GM03348 (cell line): ENCODE data around the gene FHIT.
"Not testable (repeated sequence)": the region's sequence is repeated elsewhere in the genome, so short reads cannot be mapped to it uniquely, and the experiment has no call there.

ENCODE experiments used
- DNase-seq: peaks from one replicate; pipeline ENCODE4 v3.0.0; 2012; ENCODE audit warnings: low spot score

FHIT gene

DNA sequence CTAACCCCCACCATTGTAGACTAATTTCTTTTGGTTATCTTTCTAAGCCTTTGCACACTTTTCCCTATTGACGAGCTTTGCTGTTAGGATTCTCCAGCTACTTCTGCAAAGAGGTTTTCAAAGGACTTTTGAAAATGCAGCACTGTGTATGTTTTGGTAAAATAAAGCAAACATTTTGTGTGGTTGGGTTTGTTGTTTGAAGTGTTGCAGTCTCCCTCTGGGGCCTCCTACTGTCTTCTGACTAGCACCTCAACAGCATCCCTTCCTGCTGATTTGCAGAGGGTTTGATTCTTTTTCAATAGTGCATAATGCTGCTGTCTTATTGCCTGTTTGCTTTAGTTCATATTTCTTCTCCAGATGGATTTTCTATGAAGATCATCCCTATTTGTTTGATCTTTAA lies 1426.4 kb downstream of the FHIT start:
- DNase-seq, result no peak

DNA sequence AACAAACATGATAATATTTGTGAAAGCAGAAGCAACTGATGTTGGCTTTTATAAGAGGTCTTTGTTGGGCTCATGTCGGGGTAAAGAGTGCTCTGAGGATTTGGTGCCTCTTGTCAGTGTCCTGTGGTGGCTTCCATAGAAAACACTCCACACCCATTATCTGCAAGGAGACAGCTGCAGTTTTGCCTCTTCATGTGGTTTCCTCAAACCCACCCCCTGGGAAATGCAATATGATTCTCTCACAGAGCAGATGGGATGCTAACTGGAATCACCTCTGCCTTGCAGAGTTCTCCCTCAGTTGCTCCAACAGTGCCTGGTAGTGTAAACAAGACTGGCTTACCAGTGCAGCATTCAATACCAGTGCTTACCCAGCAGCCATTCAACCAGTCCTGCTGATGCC lies 1430.0 kb downstream of the FHIT start:
- DNase-seq, result no peak

DNA sequence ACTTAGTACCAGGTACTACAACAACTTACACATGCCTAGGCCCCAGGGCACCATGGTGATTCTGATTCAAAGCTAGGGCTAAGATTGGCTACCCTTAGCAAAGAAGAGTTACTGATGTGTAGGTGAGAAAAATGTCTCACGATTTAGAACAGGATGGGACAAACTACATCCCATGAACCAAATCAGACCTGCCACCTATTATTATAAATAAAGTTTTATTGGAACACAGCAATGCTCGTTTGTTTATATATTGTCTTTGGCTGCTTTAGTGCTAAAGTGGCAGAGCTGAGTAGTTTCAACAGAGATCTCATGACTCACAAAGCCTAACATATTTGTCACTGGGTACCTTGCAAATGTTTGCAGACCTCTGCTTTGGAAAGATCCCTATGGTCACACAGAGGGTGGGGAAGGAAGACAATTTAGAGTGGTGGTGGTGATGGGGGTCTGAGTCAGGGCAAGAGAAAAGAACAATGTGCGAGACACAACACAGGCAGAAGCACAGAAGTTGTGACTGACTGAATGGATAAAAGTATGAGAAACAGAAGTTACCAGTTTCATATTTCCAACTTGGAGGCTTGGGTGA lies 1430.8 kb downstream of the FHIT start:
- no peak for DNase-seq

DNA sequence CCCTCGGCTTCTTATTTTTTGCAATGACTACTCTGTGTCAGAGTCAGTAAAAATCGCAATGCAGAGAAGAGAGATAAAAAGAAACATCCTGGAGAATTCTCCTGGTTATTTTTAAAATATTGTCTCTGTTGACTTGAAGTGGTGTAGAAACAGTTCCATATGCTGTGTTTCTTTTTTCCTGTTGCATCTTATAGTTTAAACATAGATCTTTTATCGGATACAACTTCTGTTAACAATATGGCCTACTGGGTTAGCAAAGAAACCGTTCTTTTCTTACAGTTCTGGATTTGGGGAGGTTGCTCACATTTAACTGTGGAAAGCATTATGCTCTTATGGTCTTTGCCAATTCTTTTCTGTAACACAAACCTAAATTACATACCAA lies 1432.3 kb downstream of the FHIT start:
- no peak for DNase-seq

DNA sequence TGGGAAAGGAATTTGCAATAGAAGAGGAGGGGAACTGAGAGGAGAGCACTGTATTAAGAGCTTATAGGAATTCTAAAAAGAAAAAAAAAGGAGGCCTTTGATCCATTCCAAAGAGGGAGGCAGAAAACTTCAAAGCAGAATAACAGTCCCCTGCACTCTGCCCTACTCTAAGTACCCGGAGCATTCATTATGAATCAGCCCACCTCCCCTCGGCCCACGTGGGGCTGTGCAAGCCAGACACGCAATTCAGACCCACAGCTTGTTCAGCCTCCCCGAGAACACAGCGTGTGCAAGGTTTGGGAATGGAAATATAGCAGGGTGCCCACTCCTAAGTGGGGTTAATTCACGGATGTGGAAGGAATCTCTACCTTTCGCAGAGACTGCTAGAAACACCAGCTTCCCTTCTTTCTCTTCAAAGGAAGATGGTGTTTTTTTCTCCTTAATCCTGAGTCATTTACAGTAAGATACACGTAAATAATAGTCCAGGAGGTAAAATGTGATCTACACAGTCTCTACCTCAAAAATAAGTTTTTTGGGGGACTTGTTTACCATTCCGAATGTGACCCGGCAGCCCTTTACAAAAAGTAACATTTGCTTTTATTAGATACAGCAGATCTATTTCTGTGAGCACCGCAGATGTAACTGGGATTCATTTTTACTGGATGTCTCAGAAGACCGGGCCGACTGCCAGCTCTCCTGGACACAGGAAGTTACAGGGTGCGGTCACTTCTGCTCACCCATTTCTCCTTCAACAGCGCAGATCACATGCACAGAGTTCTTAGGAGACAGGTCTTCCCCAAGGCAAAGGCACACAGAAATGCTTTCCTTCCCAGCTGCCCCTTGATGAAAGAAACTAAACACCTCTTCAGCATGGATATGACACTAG lies 1433.0 kb downstream of the FHIT start:
- peak; percentile 87 for DNase-seq

DNA sequence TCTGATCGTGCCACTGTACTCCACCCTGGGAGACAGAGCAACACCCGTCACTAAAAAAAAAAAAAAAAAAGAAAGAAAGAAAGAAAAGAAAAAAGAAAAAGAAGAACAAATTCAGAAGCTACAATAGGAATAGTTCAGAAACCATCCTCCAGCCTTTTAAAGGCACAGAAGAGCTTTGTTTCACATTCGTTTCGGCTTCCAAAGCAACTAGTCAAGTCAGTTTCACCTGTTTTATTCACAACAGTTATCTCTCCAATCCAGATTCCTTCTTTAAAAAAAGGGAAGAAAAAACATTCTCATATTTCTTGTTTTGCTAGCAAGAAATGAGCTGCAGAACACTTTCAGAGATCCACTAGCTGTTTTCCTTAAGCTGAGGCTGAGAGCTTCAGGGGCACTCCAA lies 1433.7 kb downstream of the FHIT start:
- DNase-seq, result no peak

DNA sequence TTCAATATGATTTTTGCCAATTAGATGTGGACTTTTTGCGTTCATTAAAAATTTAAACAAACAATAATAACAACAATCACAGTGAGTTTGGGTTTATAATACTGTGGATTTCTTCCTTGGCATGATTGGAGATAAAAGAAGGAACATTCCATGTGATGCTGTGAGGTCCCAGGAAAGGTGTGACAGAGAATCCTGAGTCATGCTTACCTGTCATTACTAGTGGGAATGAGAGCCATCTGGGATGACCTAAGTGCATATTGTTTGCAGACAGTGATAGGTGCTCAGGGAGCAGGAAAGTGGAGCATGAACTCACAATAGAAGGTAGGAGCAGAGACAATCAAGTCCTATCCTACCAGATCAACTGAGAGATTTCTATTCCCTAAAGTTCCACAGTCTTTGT lies 1434.9 kb downstream of the FHIT start:
- DNase-seq, result no peak

DNA sequence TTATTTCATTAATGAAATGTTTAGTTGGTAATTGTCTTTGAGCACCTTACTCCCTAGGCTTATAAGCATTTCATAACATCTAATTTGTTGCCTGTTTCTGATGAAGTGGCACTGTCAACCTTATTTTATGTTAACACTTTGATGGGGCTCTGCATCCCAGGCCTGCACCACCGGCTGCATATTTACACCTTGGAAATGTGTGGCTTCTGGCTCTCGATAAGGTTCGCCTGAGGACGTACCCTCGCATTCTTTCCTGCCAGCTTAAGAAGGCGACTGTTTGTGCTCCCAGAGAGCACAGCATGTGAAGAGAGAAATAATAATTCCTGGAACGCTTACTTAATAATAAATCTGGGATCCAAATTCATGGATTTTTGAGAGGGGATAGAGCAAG lies 1438.1 kb downstream of the FHIT start:
- no peak for DNase-seq

DNA sequence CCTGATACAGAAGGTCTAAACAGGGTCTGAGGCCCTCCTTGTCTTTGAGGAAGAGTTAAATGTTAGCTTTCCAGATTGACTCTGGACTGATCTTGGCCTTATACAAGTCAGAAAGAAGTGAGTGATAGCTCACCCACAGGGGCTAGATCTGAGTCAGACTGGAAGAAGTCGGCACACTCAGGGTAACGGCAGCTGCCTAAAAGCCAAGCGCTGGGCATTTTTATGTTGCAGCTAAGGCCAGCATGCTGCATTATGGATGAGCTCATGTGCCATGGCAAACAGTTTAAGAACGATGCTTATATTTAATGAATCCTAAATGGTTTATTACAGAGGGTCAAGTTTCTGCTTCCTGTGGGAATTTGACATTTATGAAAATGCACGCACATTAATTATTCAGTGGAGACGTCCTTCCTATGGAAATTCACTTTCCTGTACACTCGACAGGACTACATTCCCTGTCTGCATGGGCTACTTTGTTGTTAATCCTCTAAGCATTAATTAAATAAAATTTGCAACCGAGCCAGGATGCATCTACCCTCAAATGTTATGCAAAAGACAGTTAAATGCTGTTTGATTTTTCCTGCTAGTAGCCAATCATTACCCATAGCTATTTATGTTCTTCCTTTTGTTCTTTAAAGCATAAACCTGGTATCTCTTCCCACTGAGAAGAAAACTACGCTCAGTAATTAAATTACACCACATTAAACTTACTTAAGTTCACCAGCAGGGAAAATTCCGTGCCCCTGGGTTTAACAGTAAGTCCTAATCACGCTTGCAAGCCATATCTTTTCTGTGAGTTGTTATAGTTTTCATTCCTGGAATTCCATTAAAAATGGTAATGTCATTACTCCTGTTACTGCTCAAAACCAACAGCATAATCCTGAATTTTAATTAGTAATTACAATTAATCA lies 1438.8 kb downstream of the FHIT start:
- DNase-seq, result no peak

DNA sequence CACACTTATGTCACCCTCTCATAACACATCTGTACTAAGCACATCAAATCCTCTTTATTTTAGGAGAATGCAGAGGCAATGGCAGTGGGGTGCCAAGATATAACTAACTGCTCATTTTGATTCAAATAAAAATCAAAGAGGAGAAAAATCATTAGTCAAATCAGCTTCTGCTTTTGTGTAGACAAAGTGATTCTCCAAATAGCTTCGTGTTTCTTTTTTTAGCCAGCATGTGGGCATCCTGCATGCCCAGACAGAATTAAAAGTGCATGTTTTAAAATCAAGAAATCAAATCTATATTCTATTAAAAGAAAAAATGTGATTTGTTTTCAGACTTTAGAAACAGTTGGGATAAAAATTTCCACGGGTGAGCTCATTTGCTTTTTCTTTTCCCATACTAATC lies 1440.1 kb downstream of the FHIT start:
- DNase-seq, result no peak

DNA sequence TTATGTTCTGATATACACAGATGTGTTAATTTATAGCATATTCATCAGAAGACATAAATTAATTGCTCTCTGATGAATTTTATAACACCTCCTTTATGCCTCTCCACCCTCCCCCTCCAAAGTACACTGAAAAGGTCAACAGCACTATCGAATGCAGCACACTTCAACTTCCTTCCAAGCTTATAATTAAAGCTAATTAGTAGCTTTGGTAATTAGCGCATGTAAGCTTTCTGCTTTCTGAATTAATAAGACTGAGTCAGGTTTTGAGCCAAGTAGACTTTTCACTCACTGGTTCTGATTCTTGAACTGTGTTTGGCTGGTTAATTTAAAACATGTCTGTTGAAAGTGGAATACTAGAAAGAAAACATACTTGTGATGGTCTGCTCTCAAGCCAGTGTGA lies 1440.6 kb downstream of the FHIT start:
- no peak for DNase-seq

DNA sequence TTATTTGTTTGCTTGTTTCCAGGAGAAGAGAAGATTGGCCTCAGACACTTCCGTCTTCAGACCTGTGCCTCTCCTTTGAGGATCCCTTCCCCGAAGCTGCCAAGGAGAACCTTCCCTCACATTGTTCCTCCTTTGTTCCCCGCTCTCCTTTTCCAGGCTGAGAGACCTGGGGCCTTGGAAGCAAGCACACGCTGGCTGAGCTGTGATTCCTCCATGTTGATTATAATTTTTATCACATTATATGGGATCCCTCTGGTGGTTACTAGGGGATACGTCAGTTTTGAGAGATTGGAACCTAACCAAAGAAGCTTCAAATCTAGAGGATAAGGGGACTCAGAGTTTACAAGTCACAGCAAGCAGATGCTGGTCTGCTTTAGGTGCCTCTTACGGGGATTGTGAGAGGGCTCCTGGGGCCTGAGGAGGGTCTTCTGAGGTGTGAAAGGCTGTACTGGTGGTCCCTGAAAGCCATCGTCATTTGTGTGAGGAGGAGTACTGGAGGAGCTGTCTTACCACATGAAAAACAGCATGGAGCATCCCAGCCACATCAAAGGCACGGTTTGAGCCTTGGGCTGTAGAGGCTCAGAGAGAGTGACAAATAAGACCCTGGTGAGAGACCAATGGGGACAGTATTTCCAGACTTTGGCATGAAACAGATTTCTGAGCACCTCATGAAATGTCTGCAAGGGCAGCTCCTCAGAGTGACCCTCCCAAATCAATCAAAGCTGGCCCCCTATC lies 1441.4 kb downstream of the FHIT start:
- peak; percentile 18 for DNase-seq

DNA sequence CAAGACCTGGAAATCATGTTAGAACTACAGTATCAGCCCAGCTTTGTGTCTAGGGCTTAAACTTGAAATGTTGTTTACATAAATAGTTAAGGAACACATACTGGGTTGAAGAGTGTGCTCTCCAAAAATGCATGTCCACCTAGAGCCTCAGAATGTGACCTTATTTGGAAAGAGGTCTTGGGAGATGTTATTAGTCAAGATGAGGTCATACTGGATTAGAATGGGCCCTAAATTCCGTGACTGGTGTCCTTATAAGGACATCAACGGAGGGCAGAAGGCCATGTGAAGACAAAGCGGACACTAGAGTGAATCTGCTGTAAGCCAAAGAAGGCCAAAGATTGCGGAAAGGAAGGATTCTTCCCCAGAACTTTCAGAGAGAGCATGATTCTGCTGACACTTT lies 1442.2 kb downstream of the FHIT start:
- peak; percentile 9 for DNase-seq

DNA sequence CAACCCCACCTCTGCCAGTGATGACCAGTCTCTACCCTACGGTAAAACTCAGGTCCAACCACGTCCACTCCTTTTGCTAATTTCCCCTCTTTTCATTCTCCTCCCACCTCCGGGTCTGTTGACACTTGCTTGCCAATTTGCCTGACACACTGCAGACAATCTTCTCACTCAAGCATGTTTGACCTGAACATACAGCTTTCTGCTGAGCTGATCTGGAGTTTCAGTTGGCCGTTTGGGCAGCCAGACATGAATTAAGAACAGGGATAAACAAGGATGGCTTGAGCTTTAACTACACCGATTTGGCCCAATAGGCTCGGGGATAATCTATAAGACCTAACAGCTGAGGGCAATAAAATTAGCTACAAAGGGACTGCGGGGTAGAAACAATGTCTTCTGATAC lies 1442.8 kb downstream of the FHIT start:
- no peak for DNase-seq

DNA sequence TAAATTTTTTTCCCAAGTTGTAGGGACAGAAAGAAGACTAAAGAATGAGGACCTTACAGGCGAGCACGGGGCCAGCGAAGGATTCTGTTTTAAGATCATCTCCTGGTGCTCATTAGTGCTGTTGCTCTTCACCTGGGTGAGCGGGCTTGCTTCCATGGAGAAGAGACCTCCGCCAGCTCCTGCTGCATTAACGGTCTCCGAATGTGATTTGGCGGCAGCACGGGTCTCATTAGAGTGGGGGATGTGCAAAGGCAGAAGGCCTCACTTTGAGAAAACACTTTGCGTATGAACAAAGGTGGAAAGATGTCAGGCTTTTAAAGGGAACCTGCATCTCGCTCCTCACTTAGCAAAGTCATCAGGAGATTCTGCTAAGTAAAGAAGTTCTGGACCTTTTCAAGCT lies 1448.0 kb downstream of the FHIT start:
- no peak for DNase-seq

DNA sequence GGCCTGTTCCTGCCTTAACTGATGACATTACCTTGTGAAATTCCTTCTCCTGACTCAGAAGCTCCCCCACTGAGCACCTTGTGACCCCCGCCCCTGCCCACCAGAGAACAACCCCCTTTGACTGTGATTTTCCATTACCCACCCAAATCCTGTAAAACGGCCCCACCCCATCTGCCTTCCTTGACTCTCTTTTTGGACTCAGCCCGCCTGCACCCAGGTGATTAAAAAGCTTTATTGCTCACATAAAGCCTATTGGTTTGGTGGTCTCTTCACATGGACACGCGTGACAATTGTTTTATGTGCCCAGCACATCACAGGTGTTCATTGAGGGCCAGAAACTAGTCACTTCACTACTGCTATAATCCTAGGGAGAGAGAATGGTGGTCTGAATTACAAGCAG lies 1448.8 kb downstream of the FHIT start:
- not testable (repeated sequence) for DNase-seq

DNA sequence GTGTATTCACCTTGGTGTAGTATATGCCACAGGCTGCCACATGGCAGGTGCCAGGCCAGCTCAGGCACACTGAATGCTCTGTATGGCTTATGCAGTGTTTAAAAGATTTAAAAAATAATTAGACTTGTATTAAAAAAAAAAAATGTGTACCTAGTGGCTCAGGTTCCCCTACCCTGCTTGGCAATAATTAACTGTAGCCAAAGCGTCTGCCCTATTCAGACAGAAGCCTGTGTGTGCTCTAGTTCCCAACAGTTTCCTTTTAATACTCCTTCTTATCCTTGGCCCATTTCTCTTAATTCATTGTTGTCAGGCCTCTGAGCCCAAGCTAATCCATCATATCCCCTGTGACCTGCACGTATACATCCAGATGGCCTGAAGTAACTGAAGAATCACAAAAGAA lies 1449.2 kb downstream of the FHIT start:
- no peak for DNase-seq

DNA sequence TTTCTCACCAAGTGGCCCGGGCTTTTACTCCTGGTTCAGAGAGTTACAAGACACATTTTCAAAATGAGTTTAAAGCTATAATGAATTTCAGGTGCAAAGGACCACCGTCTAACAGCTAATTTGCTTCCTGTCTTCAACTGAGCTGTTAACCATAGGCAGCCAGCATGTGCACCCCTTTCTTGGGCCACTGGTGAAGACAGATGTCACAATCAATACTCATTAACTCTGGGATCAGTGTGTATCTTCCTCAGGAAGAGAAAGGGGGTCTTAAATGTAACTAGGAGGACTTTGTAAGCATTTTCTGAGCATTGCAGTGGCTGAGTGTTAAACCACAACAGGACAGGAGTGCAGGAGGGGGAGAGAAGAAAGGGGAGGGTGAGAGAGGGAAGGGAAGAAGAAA lies 1450.8 kb downstream of the FHIT start:
- no peak for DNase-seq

DNA sequence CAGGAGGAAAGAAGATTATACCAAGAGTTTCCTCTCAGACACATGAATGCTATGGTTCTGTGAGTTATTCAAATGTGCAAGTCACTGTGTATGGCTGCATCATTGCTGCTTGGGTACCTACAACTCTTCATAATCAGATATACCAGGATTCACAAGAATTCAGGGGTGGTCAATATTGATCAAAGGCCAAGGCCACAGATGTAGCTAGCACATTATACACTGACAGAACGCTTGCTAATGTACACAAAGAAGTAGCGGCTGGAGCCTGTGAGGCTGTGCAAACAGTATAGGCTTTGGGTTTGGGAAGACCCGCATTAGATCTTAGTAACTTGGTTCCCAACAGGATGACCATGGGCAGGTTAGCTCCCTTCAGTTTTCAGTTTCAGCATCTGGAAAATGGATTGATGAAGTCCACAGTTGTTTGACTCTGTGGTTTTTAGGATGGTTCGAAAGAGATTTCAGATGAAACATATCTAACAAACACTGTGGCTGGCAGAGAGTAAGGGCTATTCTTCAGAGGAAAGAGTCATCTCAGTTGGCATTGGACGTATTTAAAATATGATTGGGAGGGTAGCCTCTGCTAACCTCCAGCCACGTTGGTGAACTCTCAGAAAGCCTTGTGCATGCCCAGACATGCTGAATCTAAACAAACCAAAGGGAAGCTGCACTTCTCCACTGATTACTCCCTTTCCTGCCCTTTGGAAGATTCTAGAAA lies 1452.7 kb downstream of the FHIT start:
- no peak for DNase-seq

DNA sequence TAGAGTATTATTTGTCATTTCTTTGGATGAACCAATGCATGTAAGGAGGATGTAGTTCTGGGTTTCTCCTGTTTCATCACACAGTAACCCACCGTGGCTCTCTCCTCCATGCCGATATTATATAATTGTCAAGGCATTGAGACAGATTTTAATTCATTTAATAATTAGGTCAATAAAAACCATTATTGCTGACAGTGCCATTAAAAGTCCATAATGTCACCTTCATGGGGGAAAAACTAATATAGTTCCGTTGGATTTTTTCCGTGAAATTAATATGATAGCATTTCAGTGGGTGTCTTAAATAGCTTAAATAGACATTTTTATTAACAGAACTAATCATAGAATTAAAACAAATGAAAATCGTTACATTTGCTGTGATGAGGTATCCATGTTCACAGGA lies 1453.7 kb downstream of the FHIT start:
- no peak for DNase-seq

DNA sequence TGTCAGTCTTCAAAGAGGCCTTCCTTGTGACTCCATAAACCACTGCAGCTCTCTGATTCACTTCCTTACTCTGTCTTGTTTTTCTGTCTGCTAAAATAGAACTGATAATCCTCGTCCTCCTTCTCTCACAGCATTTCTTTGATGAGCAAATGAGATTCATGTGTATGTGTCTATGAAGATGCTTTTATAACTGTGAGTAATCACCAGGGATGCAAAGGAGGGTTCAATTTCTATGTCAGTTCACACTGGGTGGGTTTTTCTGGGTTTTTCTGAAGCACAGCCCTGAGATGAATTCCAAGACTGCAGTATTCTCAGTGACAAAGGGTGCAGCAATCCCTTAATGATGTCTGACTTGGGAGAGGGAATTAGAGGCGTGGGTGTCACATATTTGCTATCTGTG lies 1454.8 kb downstream of the FHIT start:
- DNase-seq, result peak; percentile 44

DNA sequence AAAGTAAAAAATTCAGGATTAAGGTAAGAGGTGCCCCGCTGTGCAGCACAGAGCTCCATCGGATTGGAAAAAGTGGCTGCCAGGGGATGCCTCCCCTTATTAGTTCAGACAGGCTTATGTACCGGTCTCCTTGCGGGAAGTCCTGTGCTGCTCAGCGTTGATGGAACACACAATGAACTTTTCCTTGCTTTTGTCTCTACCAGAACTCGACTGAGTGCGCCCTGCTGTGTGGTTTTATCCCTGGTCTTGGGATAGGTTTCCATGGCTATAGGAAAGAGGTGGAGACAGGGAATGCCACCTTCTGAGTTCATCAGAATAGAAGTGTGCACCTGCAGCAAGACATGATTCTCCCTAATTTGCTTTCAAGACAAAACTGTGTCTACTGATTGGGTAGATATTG lies 1455.5 kb downstream of the FHIT start:
- no peak for DNase-seq
